ENCODE measurements around the gene OXTR. TPM values are rescaled to one million over a fixed set of nuclear protein-coding genes. Genes with fewer than 3 reads are reported as not detected.

Gene OXTR
- polyA plus RNA-seq, 1 donor (not counting 4 experiments of a cell fraction or from before 2014, with no cell fraction given) = 0.16 TPM

GRCh38 chr3:8734137-8734878 lies 35.1 kb downstream of the OXTR start:
- Histone ChIP-seq H3K9me3 (ENCODE audit: control insufficient read depth, low read depth, low read length) (no peaks in the 10 kb centered on the region), H3K4me1 (ENCODE audit: control insufficient read depth, extremely low read depth, insufficient read depth, low read length) (peaks cover 6% of the 10 kb centered on the region)
- no peak for TF ChIP-seq CTCF (optimal IDR thresholded peaks at IDR 0.05 in 1 of 3, IDR thresholded peaks at IDR 0.05 in 1 of 3, conservative IDR thresholded peaks at IDR 0.05 in 1 of 3; ENCODE audit: extremely low read depth in 1 of 3, insufficient read depth in 2 of 3, low read length in 3 of 3)
- no peak for TF ChIP-seq EZH2 (IDR thresholded peaks at IDR 0.05; ENCODE audit: low read length)

GRCh38 chr3:8733332-8734094 lies 35.9 kb downstream of the OXTR start, which contains the start of gene CAV3:
Gene CAV3 (plus strand): TSS chr3:8733802. CDS start chr3:8733877, 75 bp downstream.
- Histone ChIP-seq H3K9me1 (ENCODE audit: control insufficient read depth, extremely low read depth, insufficient read depth, low read length) (no peaks in the 10 kb centered on the region), H3K9me3 (ENCODE audit: control insufficient read depth, low read depth, low read length) (no peaks in the 10 kb centered on the region), H3K27me3 (ENCODE audit: control insufficient read depth, extremely low read depth, insufficient read depth, low read length) (no peaks in the 10 kb centered on the region), H3K4me3 (ENCODE audit: control insufficient read depth in 2 of 3, extremely low read depth in 1 of 3, insufficient read depth in 2 of 3, low read depth in 1 of 3, low read length in 3 of 3) (no peak within 1 kb of the TSS), H3K4me1 (ENCODE audit: control insufficient read depth, extremely low read depth, insufficient read depth, low read length) (peaks cover 7% of the 10 kb centered on the region), H2AFZ (ENCODE audit: control insufficient read depth, low read length) (no peak within 1 kb of the TSS), H3K36me3 (ENCODE audit: control insufficient read depth in 2 of 2, extremely low read depth in 1 of 2, insufficient read depth in 2 of 2, low read length in 2 of 2) (no peaks in the 10 kb centered on the region), H3K4me2 (ENCODE audit: control insufficient read depth, extremely low read depth, insufficient read depth, low read depth, low read length) (no peak within 1 kb of the TSS), H3K79me2 (ENCODE audit: control insufficient read depth, insufficient read depth, low read length) (no peaks in the 10 kb centered on the region), H3K27ac (ENCODE audit: control insufficient read depth, insufficient read depth, low read length) (no peak within 1 kb of the TSS), H3K9ac (ENCODE audit: control insufficient read depth, extremely low read depth, insufficient read depth, low read length) (no peak within 1 kb of the TSS), H4K20me1 (ENCODE audit: control insufficient read depth, extremely low read depth, insufficient read depth, low read length) (no peaks in the 10 kb centered on the region)
- FAIRE-seq (no peak), DNase-seq (ENCODE audit: low read depth, low spot score) (no peak)
- dilution Hi-C loops (cut with MboI; ENCODE audit: extremely low pct_ligation_motif_present, low sequenced_read_pairs) = no loop called here
- no peak for TF ChIP-seq EZH2 (IDR thresholded peaks at IDR 0.05; ENCODE audit: low read length)
- TF ChIP-seq CTCF (optimal IDR thresholded peaks at IDR 0.05 in 1 of 3, IDR thresholded peaks at IDR 0.05 in 1 of 3, conservative IDR thresholded peaks at IDR 0.05 in 1 of 3; ENCODE audit: extremely low read depth in 1 of 3, insufficient read depth in 2 of 3, low read length in 3 of 3) = no peak

More at GRCh38 chr3:8734137-8734878, 35.1 kb downstream of the OXTR start:
- H3K9ac ChIP-seq (ENCODE audit: control insufficient read depth, extremely low read depth, insufficient read depth, low read length) = no peak overlapping the region
- no peaks in the 10 kb centered on the region for H3K79me2 ChIP-seq (ENCODE audit: control insufficient read depth, insufficient read depth, low read length)
- dilution Hi-C loops (cut with MboI; ENCODE audit: extremely low pct_ligation_motif_present, low sequenced_read_pairs) = no loop called here
- no peak overlapping the region for H3K4me3 ChIP-seq (ENCODE audit: control insufficient read depth in 2 of 3, extremely low read depth in 1 of 3, insufficient read depth in 2 of 3, low read depth in 1 of 3, low read length in 3 of 3)
- no peak overlapping the region for H3K27ac ChIP-seq (ENCODE audit: control insufficient read depth, insufficient read depth, low read length)
- H3K9me1 ChIP-seq (ENCODE audit: control insufficient read depth, extremely low read depth, insufficient read depth, low read length) = no peaks in the 10 kb centered on the region
- H3K4me2 ChIP-seq (ENCODE audit: control insufficient read depth, extremely low read depth, insufficient read depth, low read depth, low read length) = no peak overlapping the region
- H4K20me1 ChIP-seq (ENCODE audit: control insufficient read depth, extremely low read depth, insufficient read depth, low read length) = no peaks in the 10 kb centered on the region
- DNase-seq (ENCODE audit: low read depth, low spot score) (no peak), FAIRE-seq (no peak)
- H2AFZ ChIP-seq (ENCODE audit: control insufficient read depth, low read length) = no peak overlapping the region
- no peaks in the 10 kb centered on the region for H3K27me3 ChIP-seq (ENCODE audit: control insufficient read depth, extremely low read depth, insufficient read depth, low read length)
- H3K36me3 ChIP-seq (ENCODE audit: control insufficient read depth in 2 of 2, extremely low read depth in 1 of 2, insufficient read depth in 2 of 2, low read length in 2 of 2) = no peaks in the 10 kb centered on the region
